Measurements from ENCODE around the gene SLC1A7. TPM values are rescaled to one million over a fixed set of nuclear protein-coding genes. Genes with fewer than 3 reads are reported as not detected.

Gene SLC1A7
- polyA plus RNA-seq, 1 donor (not counting 4 experiments of a cell fraction or from before 2014, with no cell fraction given), result not detected

DNA sequence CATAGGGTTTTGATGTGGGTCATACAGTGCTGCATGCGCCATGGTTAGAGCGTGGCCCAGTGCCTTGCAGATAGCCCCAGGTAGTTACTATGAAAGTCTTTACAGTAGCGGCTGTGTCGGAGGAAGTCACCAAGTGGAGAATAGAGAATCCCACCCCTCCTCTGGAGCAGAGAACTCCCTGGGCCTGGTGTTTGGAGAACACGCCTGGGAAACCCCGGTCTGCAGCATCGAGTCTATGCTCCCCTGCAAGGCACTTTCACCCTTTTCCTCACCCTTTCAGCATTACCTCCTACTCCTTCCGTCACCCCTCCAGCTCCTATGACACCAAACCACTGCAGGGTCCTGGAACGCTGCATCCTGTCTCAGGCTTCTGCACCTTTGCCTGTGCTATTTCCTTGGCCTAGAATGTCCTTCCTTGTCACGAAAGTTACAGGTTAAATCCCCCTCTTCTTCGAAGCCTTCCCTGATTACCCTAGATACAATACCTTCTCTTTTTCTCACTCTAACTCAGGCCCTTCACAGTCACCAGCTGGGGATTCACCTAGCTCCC lies 2.7 kb upstream of the SLC1A7 start:
- H3K79me2 ChIP-seq (ENCODE audit: control insufficient read depth, insufficient read depth, low read length), result no peaks in the 10 kb centered on the region
- FAIRE-seq (no peak), DNase-seq (ENCODE audit: low read depth, low spot score) (no peak)
- dilution Hi-C loops (cut with MboI; ENCODE audit: extremely low pct_ligation_motif_present, low sequenced_read_pairs), result no loop called here
- H3K4me1 ChIP-seq (ENCODE audit: control insufficient read depth, extremely low read depth, insufficient read depth, low read length), result peaks cover 9% of the 10 kb centered on the region
- H3K9me1 ChIP-seq (ENCODE audit: control insufficient read depth, extremely low read depth, insufficient read depth, low read length), result no peaks in the 10 kb centered on the region
- H3K9ac ChIP-seq (ENCODE audit: control insufficient read depth, extremely low read depth, insufficient read depth, low read length), result no peak overlapping the region
- no peak overlapping the region for H3K4me2 ChIP-seq (ENCODE audit: control insufficient read depth, extremely low read depth, insufficient read depth, low read depth, low read length)
- H4K20me1 ChIP-seq (ENCODE audit: control insufficient read depth, extremely low read depth, insufficient read depth, low read length), result no peaks in the 10 kb centered on the region
- H3K27ac ChIP-seq (ENCODE audit: control insufficient read depth, insufficient read depth, low read length), result no peak overlapping the region
- TF ChIP-seq, protein P1, sequence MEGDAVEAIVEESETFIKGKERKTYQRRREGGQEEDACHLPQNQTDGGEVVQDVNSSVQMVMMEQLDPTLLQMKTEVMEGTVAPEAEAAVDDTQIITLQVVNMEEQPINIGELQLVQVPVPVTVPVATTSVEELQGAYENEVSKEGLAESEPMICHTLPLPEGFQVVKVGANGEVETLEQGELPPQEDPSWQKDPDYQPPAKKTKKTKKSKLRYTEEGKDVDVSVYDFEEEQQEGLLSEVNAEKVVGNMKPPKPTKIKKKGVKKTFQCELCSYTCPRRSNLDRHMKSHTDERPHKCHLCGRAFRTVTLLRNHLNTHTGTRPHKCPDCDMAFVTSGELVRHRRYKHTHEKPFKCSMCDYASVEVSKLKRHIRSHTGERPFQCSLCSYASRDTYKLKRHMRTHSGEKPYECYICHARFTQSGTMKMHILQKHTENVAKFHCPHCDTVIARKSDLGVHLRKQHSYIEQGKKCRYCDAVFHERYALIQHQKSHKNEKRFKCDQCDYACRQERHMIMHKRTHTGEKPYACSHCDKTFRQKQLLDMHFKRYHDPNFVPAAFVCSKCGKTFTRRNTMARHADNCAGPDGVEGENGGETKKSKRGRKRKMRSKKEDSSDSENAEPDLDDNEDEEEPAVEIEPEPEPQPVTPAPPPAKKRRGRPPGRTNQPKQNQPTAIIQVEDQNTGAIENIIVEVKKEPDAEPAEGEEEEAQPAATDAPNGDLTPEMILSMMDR (optimal IDR thresholded peaks at IDR 0.05 in 1 of 3, IDR thresholded peaks at IDR 0.05 in 1 of 3, conservative IDR thresholded peaks at IDR 0.05 in 1 of 3; ENCODE audit: extremely low read depth in 1 of 3, insufficient read depth in 2 of 3, low read length in 3 of 3), result no peak
- no peak for TF ChIP-seq EZH2 (IDR thresholded peaks at IDR 0.05; ENCODE audit: low read length)
- no peaks in the 10 kb centered on the region for H3K36me3 ChIP-seq (ENCODE audit: control insufficient read depth in 2 of 2, extremely low read depth in 1 of 2, insufficient read depth in 2 of 2, low read length in 2 of 2)
- H2AFZ ChIP-seq (ENCODE audit: control insufficient read depth, low read length), result no peak overlapping the region
- peaks cover 3% of the 10 kb centered on the region for H3K27me3 ChIP-seq (ENCODE audit: control insufficient read depth, extremely low read depth, insufficient read depth, low read length)
- no peaks in the 10 kb centered on the region for H3K9me3 ChIP-seq (ENCODE audit: control insufficient read depth, low read depth, low read length)
- no peak overlapping the region for H3K4me3 ChIP-seq (ENCODE audit: control insufficient read depth in 2 of 3, extremely low read depth in 1 of 3, insufficient read depth in 2 of 3, low read depth in 1 of 3, low read length in 3 of 3)

DNA sequence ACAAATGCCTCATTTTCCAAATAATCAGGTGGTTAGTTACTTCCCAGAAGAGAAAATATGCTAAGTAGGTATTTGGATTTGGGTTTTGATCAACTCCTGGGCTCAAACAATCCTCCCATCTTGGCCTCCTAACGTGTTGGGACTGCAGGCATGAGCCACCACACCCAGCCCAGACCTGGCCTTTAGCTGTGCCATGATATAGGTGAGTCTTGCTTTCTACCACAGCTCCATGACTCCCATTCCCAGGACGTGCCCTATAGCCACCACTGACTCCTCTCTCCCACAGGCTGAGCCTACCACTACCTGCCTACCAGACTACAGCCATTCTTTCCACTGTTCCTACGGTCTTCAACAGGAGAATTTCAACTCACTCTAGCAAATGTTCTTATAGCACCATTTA lies 1.8 kb upstream of the SLC1A7 start:
- DNase-seq (ENCODE audit: low read depth, low spot score) (no peak), FAIRE-seq (no peak)
- Histone ChIP-seq H3K4me2 (ENCODE audit: control insufficient read depth, extremely low read depth, insufficient read depth, low read depth, low read length) (no peak overlapping the region), H3K4me1 (ENCODE audit: control insufficient read depth, extremely low read depth, insufficient read depth, low read length) (peaks cover 9% of the 10 kb centered on the region), H4K20me1 (ENCODE audit: control insufficient read depth, extremely low read depth, insufficient read depth, low read length) (no peaks in the 10 kb centered on the region), H3K9ac (ENCODE audit: control insufficient read depth, extremely low read depth, insufficient read depth, low read length) (no peak overlapping the region), H3K27me3 (ENCODE audit: control insufficient read depth, extremely low read depth, insufficient read depth, low read length) (peaks cover 3% of the 10 kb centered on the region), H3K9me1 (ENCODE audit: control insufficient read depth, extremely low read depth, insufficient read depth, low read length) (no peaks in the 10 kb centered on the region), H2AFZ (ENCODE audit: control insufficient read depth, low read length) (no peak overlapping the region), H3K9me3 (ENCODE audit: control insufficient read depth, low read depth, low read length) (no peaks in the 10 kb centered on the region), H3K79me2 (ENCODE audit: control insufficient read depth, insufficient read depth, low read length) (no peaks in the 10 kb centered on the region), H3K36me3 (ENCODE audit: control insufficient read depth in 2 of 2, extremely low read depth in 1 of 2, insufficient read depth in 2 of 2, low read length in 2 of 2) (no peaks in the 10 kb centered on the region), H3K27ac (ENCODE audit: control insufficient read depth, insufficient read depth, low read length) (no peak overlapping the region), H3K4me3 (ENCODE audit: control insufficient read depth in 2 of 3, extremely low read depth in 1 of 3, insufficient read depth in 2 of 3, low read depth in 1 of 3, low read length in 3 of 3) (no peak overlapping the region)
- TF ChIP-seq, protein P1 (optimal IDR thresholded peaks at IDR 0.05 in 1 of 3, IDR thresholded peaks at IDR 0.05 in 1 of 3, conservative IDR thresholded peaks at IDR 0.05 in 1 of 3; ENCODE audit: extremely low read depth in 1 of 3, insufficient read depth in 2 of 3, low read length in 3 of 3), result no peak
- TF ChIP-seq EZH2 (IDR thresholded peaks at IDR 0.05; ENCODE audit: low read length), result no peak
- dilution Hi-C loops (cut with MboI; ENCODE audit: extremely low pct_ligation_motif_present, low sequenced_read_pairs), result no loop called here

Measured in keratinocyte (primary cell).